Measurements from ENCODE around the gene FOSL1. TPM values are rescaled to one million over a fixed set of nuclear protein-coding genes. Genes with fewer than 3 reads are reported as not detected.

FOSL1 gene
- total and polyA plus RNA-seq, 2 of the 13 experiments (the other 11 are each of a cell fraction or from before 2014, with no cell fraction given) = 4.0 to 4.1 TPM

- Histone ChIP-seq H3K79me2 (ENCODE audit: insufficient read depth, low read length) (peaks cover 11% of the 10 kb centered on the region), H3K27ac (ENCODE audit: extremely low read length, insufficient read depth, low read length) (peak within 1 kb of the TSS; percentile 75), H3K4me1 (ENCODE audit: insufficient read depth, low read length) (peaks cover 46% of the 10 kb centered on the region), H3K4me2 (ENCODE audit: low read depth, low read length) (peak within 1 kb of the TSS; percentile 93), H4K20me1 (ENCODE audit: insufficient read depth, low read length) (no peaks in the 10 kb centered on the region), H3K9ac (ENCODE audit: insufficient read depth, low read depth, low read length) (peak within 1 kb of the TSS; percentile 98), H3K27me3 (ENCODE audit: control insufficient read depth in 1 of 2, insufficient read depth in 2 of 2, low read length in 2 of 2) (no peaks in the 10 kb centered on the region), H3K36me3 (replicated peaks in 1 of 2; ENCODE audit: control insufficient read depth in 1 of 2, insufficient read depth in 2 of 2, low read length in 2 of 2) (no peaks in the 10 kb centered on the region; a peak in 1 of 5 replicates), H3K9me3 (ENCODE audit: low read length) (no peaks in the 10 kb centered on the region), H3K4me3 (replicated peaks in 1 of 3; ENCODE audit: insufficient read depth in 1 of 3, low read depth in 2 of 3, low read length in 3 of 3) (peak within 1 kb of the TSS; percentile 88 to 98 (median 92)), H2AFZ (ENCODE audit: low read length) (no peak within 1 kb of the TSS)
- BruUV-seq (replicated peaks) = no TSS peak
- in situ Hi-C loops (cut with HindIII; ENCODE audit: extremely low pct_ligation_motif_present, low pct_unique_long_range_greater_than_20kb) = no loop called here
- POLR2A ChIA-PET = interaction anchor here (1.4 to 5.0 kb wide), 5 partner anchors 10 to 29 kb away, joined by 3 to 59 read pairs (median 5); partner anchors contain the start of genes CCDC85B, FIBP and FOSL1
- 0% methylated on average over 4 of the region's 59 CpGs for WGBS (ENCODE audit: low lambda C conversion rate)
- FAIRE-seq (no peak), ATAC-seq (peak; percentile 89), DNase-seq (ENCODE audit: low spot score) (peak; percentile 94)
- intact Hi-C loops (cut with micrococcal nuclease; ENCODE audit: unreplicated experiment) = loop anchor here (2.0 kb wide), 1 partner anchor 28 kb away; the partner anchor contains the start of gene CCDC85B
- CTCF ChIA-PET (ENCODE audit: low intra/inter-chr PET ratio, low total read pairs) = no interaction called here
- no peak for TF ChIP-seq PCBP2 (optimal IDR thresholded peaks at IDR 0.05; ENCODE audit: low read depth, low read length, poor library complexity, severe bottlenecking)
- TF ChIP-seq CREB1 (IDR thresholded peaks at IDR 0.05) = peak; percentile 65
- TF ChIP-seq CREB1 (CRISPR knock-in tag; IDR thresholded peaks at IDR 0.05) = no peak
- no peak for TF ChIP-seq AGO2 (optimal IDR thresholded peaks at IDR 0.05; ENCODE audit: low read depth, low read length)
- TF ChIP-seq CEBPB (IDR thresholded peaks at IDR 0.05; ENCODE audit: borderline replicate concordance, low read depth, low read length) = no peak
- 0 out of 2 replicates have a peak, but pooled peaks have one; percentile 7 for TF ChIP-seq FOXO4 (CRISPR knock-in tag; conservative IDR thresholded peaks at IDR 0.05)
- TF ChIP-seq, protein P1, sequence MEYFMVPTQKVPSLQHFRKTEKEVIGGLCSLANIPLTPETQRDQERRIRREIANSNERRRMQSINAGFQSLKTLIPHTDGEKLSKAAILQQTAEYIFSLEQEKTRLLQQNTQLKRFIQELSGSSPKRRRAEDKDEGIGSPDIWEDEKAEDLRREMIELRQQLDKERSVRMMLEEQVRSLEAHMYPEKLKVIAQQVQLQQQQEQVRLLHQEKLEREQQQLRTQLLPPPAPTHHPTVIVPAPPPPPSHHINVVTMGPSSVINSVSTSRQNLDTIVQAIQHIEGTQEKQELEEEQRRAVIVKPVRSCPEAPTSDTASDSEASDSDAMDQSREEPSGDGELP (IDR thresholded peaks at IDR 0.05; ENCODE audit: borderline replicate concordance, low read depth) = peak; percentile 65; the same call in 1 of the 2 replicates
- peak; percentile 49; the same call in 1 of the 2 replicates for TF ChIP-seq ZBTB3 (CRISPR knock-in tag; IDR thresholded peaks at IDR 0.05; ENCODE audit: borderline replicate concordance, low read depth)
- peak; percentile 88; the same call in 1 of the 2 replicates for TF ChIP-seq ZBTB49 (CRISPR knock-in tag; IDR thresholded peaks at IDR 0.05; ENCODE audit: borderline replicate concordance)
- TF ChIP-seq ZNF121 (CRISPR knock-in tag; IDR thresholded peaks at IDR 0.05) = peak; percentile 32; the same call in 1 of the 2 replicates
- TF ChIP-seq, protein P2, sequence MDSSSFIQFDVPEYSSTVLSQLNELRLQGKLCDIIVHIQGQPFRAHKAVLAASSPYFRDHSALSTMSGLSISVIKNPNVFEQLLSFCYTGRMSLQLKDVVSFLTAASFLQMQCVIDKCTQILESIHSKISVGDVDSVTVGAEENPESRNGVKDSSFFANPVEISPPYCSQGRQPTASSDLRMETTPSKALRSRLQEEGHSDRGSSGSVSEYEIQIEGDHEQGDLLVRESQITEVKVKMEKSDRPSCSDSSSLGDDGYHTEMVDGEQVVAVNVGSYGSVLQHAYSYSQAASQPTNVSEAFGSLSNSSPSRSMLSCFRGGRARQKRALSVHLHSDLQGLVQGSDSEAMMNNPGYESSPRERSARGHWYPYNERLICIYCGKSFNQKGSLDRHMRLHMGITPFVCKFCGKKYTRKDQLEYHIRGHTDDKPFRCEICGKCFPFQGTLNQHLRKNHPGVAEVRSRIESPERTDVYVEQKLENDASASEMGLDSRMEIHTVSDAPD (CRISPR knock-in tag; IDR thresholded peaks at IDR 0.05) = no peak
- TF ChIP-seq ZNF263 (CRISPR knock-in tag; IDR thresholded peaks at IDR 0.05) = peak; percentile 61; the same call in 1 of the 2 replicates
- TF ChIP-seq ZNF367 (CRISPR knock-in tag; IDR thresholded peaks at IDR 0.05; ENCODE audit: borderline replicate concordance) = no peak
- no peak for TF ChIP-seq ZNF615 (CRISPR knock-in tag; IDR thresholded peaks at IDR 0.05; ENCODE audit: borderline replicate concordance)
- no peak for TF ChIP-seq ZNF674 (CRISPR knock-in tag; IDR thresholded peaks at IDR 0.05; ENCODE audit: low read depth)
- peak; percentile 86 for TF ChIP-seq TFDP2 (CRISPR knock-in tag; IDR thresholded peaks at IDR 0.05)
- no peak for TF ChIP-seq KDM5A (IDR thresholded peaks at IDR 0.05; ENCODE audit: borderline replicate concordance, low read length)
These were observed 19.0 kb upstream of the FOSL1 start, which contains the start of gene DRAP1 for GRCh38 chr11:65919141-65919572. Gene DRAP1 (plus strand): TSS chr11:65919426. CDS start chr11:65919502, 76 bp downstream.
